GM23338 (cell line): ENCODE data around the gene KRT74.

Experiments used
- CREB1 ChIP-seq: fragments of 250-450 bp; sonication (Bioruptor Pico); IDR thresholded peaks from 2 replicates; pipeline ENCODE4 v1.5.0; 2020; ENCODE audit warnings: low read depth, mild to moderate bottlenecking, moderate library complexity
- CTCF ChIP-seq, 2 experiments: fragments of 200-600 bp in 1 of 2; sonication (generic) in 1 of 2; conservative IDR thresholded peaks; 2 replicates each; pipeline versions ENCODE4 v1.5.1 to v1.6.1; 2016 to 2017; ENCODE audit warnings: antibody characterized with exemption in 2 of 2, low read depth in 2 of 2, mild to moderate bottlenecking in 2 of 2, moderate library complexity in 1 of 2
- EZH2 ChIP-seq: fragments of 200-600 bp; sonication (generic); IDR thresholded peaks from one replicate; pipeline ENCODE4 v1.8.0; 2017; ENCODE audit warnings: antibody characterized with exemption, mild to moderate bottlenecking, low read depth; ENCODE audit not compliant: unreplicated experiment
- EZH2phosphoT487 ChIP-seq: fragments of 200-600 bp; sonication (generic); IDR thresholded peaks from one replicate; pipeline ENCODE4 v1.8.1; 2018; ENCODE audit warnings: antibody characterized with exemption; ENCODE audit not compliant: unreplicated experiment
- POLR2AphosphoS5 ChIP-seq: IDR thresholded peaks from 2 replicates; pipeline ENCODE4 v1.6.1; 2016; ENCODE audit warnings: antibody characterized with exemption, low read depth
- REST ChIP-seq: IDR thresholded peaks from one replicate; pipeline ENCODE4 v1.6.1; 2018; ENCODE audit warnings: antibody characterized with exemption; ENCODE audit not compliant: unreplicated experiment
- ZNF114 ChIP-seq: fragments of 250-450 bp; sonication (Bioruptor Pico); IDR thresholded peaks from 2 replicates; pipeline ENCODE4 v1.5.0; 2020; ENCODE audit warnings: mild to moderate bottlenecking, moderate library complexity

GRCh38 chr12:52546126-52546525 is 27.5 kb downstream of the KRT74 start:
- TF ChIP-seq CTCF (conservative IDR thresholded peaks at IDR 0.05; ENCODE audit: low read depth in 2 of 2) (peak; percentile 19 to 48; a peak in 2 of 4 replicates), POLR2AphosphoS5 (no peak), EZH2phosphoT487 (no peak), CREB1 (CRISPR knock-in tag) (no peak), EZH2 (no peak), ZNF114 (CRISPR knock-in tag) (no peak), REST (no peak)
